Testis (tissue), 3 donors: ENCODE measurements around the gene GSG1. TPM values are rescaled to one million over a fixed set of nuclear protein-coding genes. Genes with fewer than 3 reads are reported as not detected.

Source experiments
- DNase-seq: peaks from one replicate; pipeline ENCODE4 v3.0.0-alpha.2; 2019
- H3K27ac ChIP-seq, 2 donors: fragments of 200-600 bp; sonication (generic); one replicate each; pipeline ENCODE4 v1.5.1; 2019
- H3K27me3 ChIP-seq: fragments of 200-600 bp; sonication (generic); one replicate; pipeline ENCODE4 v1.5.1; 2019
- H3K36me3 ChIP-seq: fragments of 200-600 bp; sonication (generic); one replicate; pipeline ENCODE4 v1.5.1; 2017; ENCODE audit warnings: low read depth; ENCODE audit errors: missing control alignments
- H3K4me1 ChIP-seq: fragments of 200-600 bp; sonication (generic); one replicate; pipeline ENCODE4 v1.5.1; 2019
- H3K4me3 ChIP-seq, 2 donors: fragments of 200-600 bp; sonication (generic); one replicate each; pipeline ENCODE4 v1.5.1; 2017 to 2019
- H3K9me3 ChIP-seq: fragments of 200-600 bp; sonication (generic); one replicate; pipeline ENCODE4 v1.5.1; 2017
- CTCF ChIP-seq, 3 experiments: fragments of 450-650 bp in 2 of 3; fragments of 200-600 bp in 1 of 3; sonication (generic) in 1 of 3; IDR thresholded peaks; one replicate each; pipeline ENCODE4 v1.5.1; 2016 to 2019; ENCODE audit warnings: antibody characterized with exemption in 3 of 3, mild to moderate bottlenecking in 2 of 3, moderate library complexity in 1 of 3
- POLR2A ChIP-seq: fragments of 450-650 bp; IDR thresholded peaks from one replicate; pipeline ENCODE4 v1.6.1; 2017; ENCODE audit warnings: antibody characterized with exemption, mild to moderate bottlenecking, moderate library complexity
- WGBS, 2 donors: methylation state at CpG; one replicate each; pipeline ENCODE4 v1.1.5; 2018; 5-methylcytosine and 5-hydroxymethylcytosine counted together
- intact Hi-C: fragments of 100-400 bp; cut with DNase I; formaldehyde crosslinking; loops from one replicate; pipeline ENCODE4 v1.15.1; 2023; ENCODE audit warnings: low total_unique reads
- polyA plus RNA-seq: library from polyadenylated mRNA; stranded (reverse); fragments of 350-450 nt; fragmentation: Illumina TruSeq; extraction: RNeasy Lipid Tissue Mini Kit (QIAGEN cat#74804); gene quantifications from one replicate; pipeline ENCODE4 v1.2.3, GENCODE V29; 2014; ENCODE audit warnings: low read depth, low replicate concordance; ENCODE audit not compliant: insufficient read depth
- total RNA-seq, 2 donors: library from RNA; depleted of rRNA; stranded (reverse); fragments of >200 nt; gene quantifications; one replicate each; pipeline ENCODE4 v1.2.3, GENCODE V29; 2016

Gene GSG1
- total and polyA plus RNA-seq, 3 donors from 2014 or later = 133 to 695 (median 449) TPM

- 88 to 98% methylated on average over 4 of the region's 4 CpGs for WGBS, 2 donors
- H3K9me3 ChIP-seq = no peaks in the 10 kb centered on the region
Measured at GRCh38 chr12:13133886-13134285, 30.4 kb upstream of the GSG1 start.

GRCh38 chr12:13130981-13131380 is 27.5 kb upstream of the GSG1 start:
- 64 to 79% methylated on average over 3 of the region's 3 CpGs for WGBS, 2 donors

More at GRCh38 chr12:13133886-13134285, 30.4 kb upstream of the GSG1 start:
- no peak for TF ChIP-seq POLR2A
- no peak for TF ChIP-seq CTCF (IDR thresholded peaks at IDR 0.05)
- Histone ChIP-seq H3K27ac (no peak overlapping the region), H3K4me1 (peaks cover 11% of the 10 kb centered on the region), H3K27me3 (no peaks in the 10 kb centered on the region), H3K4me3 (no peak overlapping the region), H3K36me3 (no peaks in the 10 kb centered on the region)
- no peak for DNase-seq
- intact Hi-C loops = no loop called here

GRCh38 chr12:13128291-13128965 is 25.0 kb upstream of the GSG1 start:
- intact Hi-C loops = no loop called here
- Histone ChIP-seq H3K27me3 (no peaks in the 10 kb centered on the region), H3K9me3 (no peaks in the 10 kb centered on the region), H3K36me3 (no peaks in the 10 kb centered on the region), H3K4me1 (no peaks in the 10 kb centered on the region), H3K27ac (no peak overlapping the region), H3K4me3 (no peak overlapping the region)
- TF ChIP-seq POLR2A = no peak
- TF ChIP-seq CTCF (IDR thresholded peaks at IDR 0.05) = no peak
- WGBS, 2 donors = 81 to 90% methylated on average over 8 of the region's 8 CpGs
- DNase-seq = no peak

More at GRCh38 chr12:13130981-13131380, 27.5 kb upstream of the GSG1 start:
- Histone ChIP-seq H3K36me3 (no peaks in the 10 kb centered on the region), H3K9me3 (no peaks in the 10 kb centered on the region), H3K27me3 (no peaks in the 10 kb centered on the region), H3K4me1 (peaks cover 9% of the 10 kb centered on the region), H3K4me3 (no peak overlapping the region), H3K27ac (no peak overlapping the region)
- TF ChIP-seq POLR2A (no peak), CTCF (IDR thresholded peaks at IDR 0.05) (no peak)
- no peak for DNase-seq
- intact Hi-C loops = no loop called here

- 83 to 92% methylated on average over 4 of the region's 5 CpGs for WGBS, 2 donors
- DNase-seq = no peak
- Histone ChIP-seq H3K36me3 (no peaks in the 10 kb centered on the region), H3K4me1 (no peaks in the 10 kb centered on the region), H3K27ac (no peak overlapping the region), H3K9me3 (no peaks in the 10 kb centered on the region), H3K4me3 (no peak overlapping the region), H3K27me3 (no peaks in the 10 kb centered on the region)
- intact Hi-C loops = no loop called here
- TF ChIP-seq POLR2A (no peak), CTCF (IDR thresholded peaks at IDR 0.05) (no peak)
Measured at GRCh38 chr12:13127444-13127843, 24.0 kb upstream of the GSG1 start.

GRCh38 chr12:13126494-13126893 is 23.0 kb upstream of the GSG1 start:
- TF ChIP-seq CTCF (IDR thresholded peaks at IDR 0.05) (no peak), POLR2A (no peak)
- no peaks in the 10 kb centered on the region for H3K27me3 ChIP-seq
- intact Hi-C loops = no loop called here
- H3K27ac ChIP-seq = no peak overlapping the region
- H3K9me3 ChIP-seq = no peaks in the 10 kb centered on the region
- 90 to 91% methylated on average over 3 of the region's 3 CpGs for WGBS, 2 donors
- no peak overlapping the region for H3K4me3 ChIP-seq
- peaks cover 2% of the 10 kb centered on the region for H3K4me1 ChIP-seq
- DNase-seq = no peak
- no peaks in the 10 kb centered on the region for H3K36me3 ChIP-seq
